RWPE2 (cell line): ENCODE measurements around the gene HDAC4.

Experiments
- ATAC-seq: fragments of 200-7000 bp; cut with Tn5 transposase; 3 replicates; pipeline ENCODE4 v1.9.1; 2021; ENCODE audit warnings: low read depth
- DNase-seq: peaks from one replicate; pipeline ENCODE4 v3.0.0-alpha.2; 2020; ENCODE audit warnings: low spot score
- H3K27ac ChIP-seq: fragments of 450-650 bp; 2 replicates; pipeline ENCODE4 v1.5.1; 2017; ENCODE audit warnings: mild to moderate bottlenecking; ENCODE audit not compliant: poor library complexity, severe bottlenecking
- H3K27me3 ChIP-seq: fragments of 250-450 bp; sonication (Bioruptor Pico); 2 replicates; pipeline ENCODE4 v1.5.1; 2021; ENCODE audit warnings: mild to moderate bottlenecking, moderate library complexity; ENCODE audit not compliant: insufficient read depth, poor library complexity, severe bottlenecking
- H3K36me3 ChIP-seq: fragments of 250-450 bp; sonication (Bioruptor Pico); 2 replicates; pipeline ENCODE4 v1.5.1; 2020; ENCODE audit warnings: low read depth, mild to moderate bottlenecking, moderate library complexity
- H3K4me1 ChIP-seq: fragments of 250-450 bp; sonication (Bioruptor Pico); 2 replicates; pipeline ENCODE4 v1.5.1; 2021; ENCODE audit warnings: mild to moderate bottlenecking, moderate library complexity; ENCODE audit not compliant: insufficient read depth, poor library complexity, severe bottlenecking
- H3K4me3 ChIP-seq: fragments of 250-450 bp; sonication (Bioruptor Pico); 2 replicates; pipeline ENCODE4 v1.5.1; 2021; ENCODE audit warnings: mild to moderate bottlenecking, moderate library complexity; ENCODE audit not compliant: severe bottlenecking
- H3K9me3 ChIP-seq: fragments of 250-450 bp; sonication (Bioruptor Pico); 2 replicates; pipeline ENCODE4 v1.5.1; 2021; ENCODE audit warnings: mild to moderate bottlenecking, moderate library complexity; ENCODE audit not compliant: severe bottlenecking
- CTCF ChIP-seq: fragments of 450-650 bp; IDR thresholded peaks from one replicate; pipeline ENCODE4 v1.5.1; 2017; ENCODE audit warnings: mild to moderate bottlenecking, moderate library complexity; ENCODE audit not compliant: poor library complexity, severe bottlenecking

The HDAC4 gene

DNA sequence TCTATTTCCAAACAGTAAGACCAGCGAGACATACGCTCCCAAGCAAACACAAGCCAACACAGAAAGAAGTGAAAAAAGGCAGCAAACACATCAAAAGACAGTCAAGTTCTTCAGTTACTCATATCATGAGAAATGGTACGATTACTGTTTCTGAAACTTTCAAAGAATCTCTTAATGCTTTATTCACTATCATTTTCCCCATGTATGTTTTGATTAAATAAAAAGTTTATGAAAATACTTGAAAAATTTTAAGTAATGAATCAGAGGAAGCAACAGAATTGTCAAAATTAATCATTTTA, 114.9 kb downstream of the HDAC4 start:
- H3K4me3 ChIP-seq = no peak overlapping the region
- ATAC-seq = no peak
- peaks cover 4% of the 10 kb centered on the region for H3K4me1 ChIP-seq
- H3K27me3 ChIP-seq = no peaks in the 10 kb centered on the region
- no peak for DNase-seq
- no peak overlapping the region for H3K27ac ChIP-seq
- no peaks in the 10 kb centered on the region for H3K9me3 ChIP-seq
- TF ChIP-seq CTCF = no peak
- H3K36me3 ChIP-seq = no peaks in the 10 kb centered on the region

DNA sequence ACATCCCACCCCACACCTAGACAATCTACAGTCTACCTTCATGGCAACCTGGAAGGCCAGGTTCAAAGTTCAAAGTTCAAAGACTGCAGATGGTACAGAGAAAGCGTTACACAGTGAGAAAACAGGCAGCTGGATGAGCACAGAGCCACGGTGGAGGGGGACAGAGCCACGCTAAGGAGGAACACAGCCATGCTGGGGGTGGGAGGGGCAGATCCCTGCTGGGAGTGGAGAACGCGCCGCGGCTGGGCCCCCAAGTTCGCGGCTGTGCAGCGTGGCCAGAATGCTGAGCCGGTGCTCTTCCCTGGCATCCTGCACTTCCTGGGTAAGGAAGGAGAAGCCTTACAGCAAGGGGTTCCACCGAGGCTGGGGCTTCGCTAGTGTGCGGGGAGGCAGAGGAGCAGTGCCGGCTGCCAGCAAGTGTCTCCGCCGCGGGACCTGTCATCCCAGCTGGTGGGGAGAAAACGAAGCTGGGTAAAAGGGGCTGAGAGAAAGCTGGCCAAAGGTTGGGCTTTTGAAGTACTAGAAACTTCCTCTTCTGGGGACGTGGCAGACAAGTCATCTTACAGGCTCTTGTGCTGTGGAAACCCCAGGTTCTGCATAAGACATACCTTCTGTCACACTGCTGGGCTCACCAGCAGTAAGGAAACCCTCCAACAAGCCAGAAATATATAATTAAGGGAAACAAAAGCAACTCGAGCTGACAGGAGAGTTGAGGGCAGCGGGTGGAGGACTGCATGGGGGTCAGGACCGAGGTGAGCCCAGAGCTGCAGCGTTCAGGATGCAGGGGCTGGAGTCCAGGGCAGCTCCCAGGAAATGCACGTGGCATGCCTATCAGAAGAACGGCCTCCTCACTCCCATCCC, 115.5 kb downstream of the HDAC4 start:
- TF ChIP-seq CTCF = no peak

GRCh38 chr2:239283961-239284795, 116.6 kb downstream of the HDAC4 start:
- Histone ChIP-seq H3K9me3 (no peaks in the 10 kb centered on the region), H3K4me3 (no peak overlapping the region), H3K27ac (no peak overlapping the region), H3K4me1 (peaks cover 14% of the 10 kb centered on the region), H3K27me3 (no peaks in the 10 kb centered on the region), H3K36me3 (no peaks in the 10 kb centered on the region)
- DNase-seq = peak; percentile 59
- TF ChIP-seq CTCF = no peak
- ATAC-seq = no peak

More for the DNA sequence above, 115.5 kb downstream of the HDAC4 start:
- peak; percentile 44 for DNase-seq
- Histone ChIP-seq H3K4me1 (peaks cover 2% of the 10 kb centered on the region), H3K4me3 (no peak overlapping the region), H3K36me3 (no peaks in the 10 kb centered on the region), H3K9me3 (no peaks in the 10 kb centered on the region), H3K27ac (no peak overlapping the region), H3K27me3 (no peaks in the 10 kb centered on the region)
- ATAC-seq = no peak

DNA sequence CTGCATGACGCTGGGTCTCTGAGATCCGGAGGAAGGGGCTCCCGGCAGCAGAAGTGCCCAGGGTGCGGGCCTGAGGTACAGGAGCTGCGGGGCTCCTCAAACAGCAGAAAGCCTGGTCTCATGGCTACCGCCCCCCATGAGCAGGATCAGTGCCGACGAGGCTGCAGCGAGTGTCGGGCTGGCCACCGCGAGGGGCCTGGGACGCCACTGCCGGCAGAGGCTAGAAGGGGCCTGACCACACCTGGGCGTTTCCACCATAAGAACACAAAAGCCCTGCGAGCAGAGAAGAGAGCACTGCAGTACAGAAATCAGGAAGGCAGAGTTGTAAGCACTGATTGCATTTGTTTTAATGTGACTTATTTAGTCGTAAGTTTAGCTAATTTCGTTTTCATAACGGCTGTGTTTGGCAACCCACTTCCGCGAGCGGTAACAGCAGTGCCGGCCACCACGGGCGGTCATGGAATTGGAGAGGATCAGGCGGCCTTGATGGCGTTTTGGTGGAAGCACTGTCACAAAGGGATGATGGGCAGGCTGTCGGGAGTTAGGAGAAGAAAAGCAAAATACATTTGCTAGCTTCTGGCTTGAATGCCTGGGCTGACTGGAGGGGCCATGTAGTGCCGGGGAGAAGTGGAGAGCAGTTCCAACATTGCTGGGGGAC, 117.4 kb downstream of the HDAC4 start:
- no peak for ATAC-seq

More for the DNA sequence above, 117.4 kb downstream of the HDAC4 start:
- no peak for TF ChIP-seq CTCF
- no peaks in the 10 kb centered on the region for H3K9me3 ChIP-seq
- H3K4me3 ChIP-seq = no peak overlapping the region
- DNase-seq = peak; percentile 32
- H3K4me1 ChIP-seq = peaks cover 15% of the 10 kb centered on the region
- no peaks in the 10 kb centered on the region for H3K27me3 ChIP-seq
- H3K27ac ChIP-seq = no peak overlapping the region
- H3K36me3 ChIP-seq = no peaks in the 10 kb centered on the region
